Measurements from ENCODE around the gene CXCR1.
"Not testable (repeated sequence)": the region's sequence is repeated elsewhere in the genome, so short reads cannot be mapped to it uniquely, and the experiment has no call there.

CXCR1 gene

GRCh38 chr2:218155953-218156479 lies 10.7 kb downstream of the CXCR1 start:
- DNase-seq = no peak

GRCh38 chr2:218152777-218153176 lies 14.0 kb downstream of the CXCR1 start:
- DNase-seq = no peak

- no peak for DNase-seq
Observed at GRCh38 chr2:218152172-218152571, 14.6 kb downstream of the CXCR1 start.

- DNase-seq = no peak
Observed at GRCh38 chr2:218149848-218150440, 16.8 kb downstream of the CXCR1 start.

- no peak for DNase-seq
Observed at GRCh38 chr2:218149098-218149497, 17.7 kb downstream of the CXCR1 start.

- DNase-seq = no peak
Observed at GRCh38 chr2:218146056-218146455, 20.7 kb downstream of the CXCR1 start.

GRCh38 chr2:218145124-218145523 lies 21.6 kb downstream of the CXCR1 start:
- no peak for DNase-seq

GRCh38 chr2:218138047-218138446 lies 28.7 kb downstream of the CXCR1 start:
- no peak for DNase-seq

GRCh38 chr2:218137514-218137913 lies 29.2 kb downstream of the CXCR1 start:
- DNase-seq = no peak

GRCh38 chr2:218130822-218131221 lies 35.9 kb downstream of the CXCR1 start:
- no peak for DNase-seq

- DNase-seq = peak in 1 of 2 donors; percentile 19
Observed at GRCh38 chr2:218130377-218130776, 36.4 kb downstream of the CXCR1 start.

GRCh38 chr2:218129458-218130135 lies 37.2 kb downstream of the CXCR1 start:
- DNase-seq = no peak

GRCh38 chr2:218128781-218129457 lies 37.8 kb downstream of the CXCR1 start:
- DNase-seq = peak in 1 of 2 donors; percentile 15

- no peak for DNase-seq
Observed at GRCh38 chr2:218127929-218128455, 38.8 kb downstream of the CXCR1 start.

- DNase-seq = peak; percentile 52 to 63
Observed at GRCh38 chr2:218125626-218126080, 41.1 kb downstream of the CXCR1 start, which contains the start of gene CXCR2. Gene CXCR2 (plus strand): TSS chr2:218126028. CDS start chr2:218134802, 8,774 bp downstream.

- peak; percentile 14 to 35 for DNase-seq
Observed at GRCh38 chr2:218125095-218125494, 41.7 kb downstream of the CXCR1 start.

- no peak for DNase-seq
Observed at GRCh38 chr2:218123986-218124385, 42.8 kb downstream of the CXCR1 start.

GRCh38 chr2:218122286-218122685 lies 44.5 kb downstream of the CXCR1 start:
- not testable (repeated sequence) for DNase-seq

GRCh38 chr2:218121789-218122188 lies 45.0 kb downstream of the CXCR1 start:
- not testable (repeated sequence) for DNase-seq
